Panc1 (cell line): ENCODE measurements around the gene CHST5.

Source experiments
- CTCF ChIP-seq: fragments of 450-650 bp; IDR thresholded peaks from 2 replicates; pipeline ENCODE4 v1.5.1; 2017; ENCODE audit warnings: mild to moderate bottlenecking
- SIN3A ChIP-seq: IDR thresholded peaks from 2 replicates; pipeline ENCODE4 v1.6.1; 2012; ENCODE audit warnings: low read depth, mild to moderate bottlenecking, low read length, moderate library complexity, borderline replicate concordance; ENCODE audit not compliant: insufficient read depth

GRCh38 chr16:75558846-75559401 lies 23.0 kb upstream of the CHST5 start:
- TF ChIP-seq CTCF (no peak), SIN3A (no peak)
